NCI-H1694 (cell line): ENCODE results near the gene YPEL1.

Experiments
- DNase-seq: peaks from one replicate; lab custom pipeline; 2025; lab: John Stamatoyannopoulos, UW

Gene YPEL1

GRCh38 chr22:21735200-21736083 is at the start of gene YPEL1:
YPEL1 (minus strand) TSS chr22:21735794; CDS start chr22:21710744, 25,050 bp downstream.
- peak; percentile 63 for DNase-seq

GRCh38 chr22:21780259-21780658 is 44.7 kb upstream of the YPEL1 start:
- DNase-seq: no peak

GRCh38 chr22:21779444-21779843 is 43.9 kb upstream of the YPEL1 start:
- DNase-seq: no peak

GRCh38 chr22:21778705-21779363 is 43.2 kb upstream of the YPEL1 start:
- DNase-seq: no peak

- DNase-seq: no peak
These were observed 36.0 kb upstream of the YPEL1 start for GRCh38 chr22:21771631-21771976.

- no peak for DNase-seq
These were observed 32.8 kb upstream of the YPEL1 start for GRCh38 chr22:21768435-21768834.

GRCh38 chr22:21766691-21767462 is 31.3 kb upstream of the YPEL1 start:
- no peak for DNase-seq

- no peak for DNase-seq
These were observed 30.4 kb upstream of the YPEL1 start for GRCh38 chr22:21765909-21766529.

GRCh38 chr22:21764038-21764804 is 28.6 kb upstream of the YPEL1 start:
- no peak for DNase-seq

- no peak for DNase-seq
These were observed 27.4 kb upstream of the YPEL1 start for GRCh38 chr22:21762712-21763581.

- no peak for DNase-seq
These were observed 26.5 kb upstream of the YPEL1 start for GRCh38 chr22:21761994-21762680.

GRCh38 chr22:21761086-21761485 is 25.5 kb upstream of the YPEL1 start:
- DNase-seq: no peak

GRCh38 chr22:21760640-21761039 is 25.0 kb upstream of the YPEL1 start:
- DNase-seq: no peak

- no peak for DNase-seq
These were observed 24.2 kb upstream of the YPEL1 start for GRCh38 chr22:21759646-21760376.

- DNase-seq: no peak
These were observed 23.5 kb upstream of the YPEL1 start for GRCh38 chr22:21759093-21759492.

- DNase-seq: no peak
These were observed 22.7 kb upstream of the YPEL1 start for GRCh38 chr22:21758091-21758864.

GRCh38 chr22:21755851-21756284 is 20.3 kb upstream of the YPEL1 start:
- no peak for DNase-seq

GRCh38 chr22:21754523-21754922 is 18.9 kb upstream of the YPEL1 start:
- DNase-seq: peak; percentile 46
